ENCODE measurements around the gene SIX5.

The SIX5 gene

DNA sequence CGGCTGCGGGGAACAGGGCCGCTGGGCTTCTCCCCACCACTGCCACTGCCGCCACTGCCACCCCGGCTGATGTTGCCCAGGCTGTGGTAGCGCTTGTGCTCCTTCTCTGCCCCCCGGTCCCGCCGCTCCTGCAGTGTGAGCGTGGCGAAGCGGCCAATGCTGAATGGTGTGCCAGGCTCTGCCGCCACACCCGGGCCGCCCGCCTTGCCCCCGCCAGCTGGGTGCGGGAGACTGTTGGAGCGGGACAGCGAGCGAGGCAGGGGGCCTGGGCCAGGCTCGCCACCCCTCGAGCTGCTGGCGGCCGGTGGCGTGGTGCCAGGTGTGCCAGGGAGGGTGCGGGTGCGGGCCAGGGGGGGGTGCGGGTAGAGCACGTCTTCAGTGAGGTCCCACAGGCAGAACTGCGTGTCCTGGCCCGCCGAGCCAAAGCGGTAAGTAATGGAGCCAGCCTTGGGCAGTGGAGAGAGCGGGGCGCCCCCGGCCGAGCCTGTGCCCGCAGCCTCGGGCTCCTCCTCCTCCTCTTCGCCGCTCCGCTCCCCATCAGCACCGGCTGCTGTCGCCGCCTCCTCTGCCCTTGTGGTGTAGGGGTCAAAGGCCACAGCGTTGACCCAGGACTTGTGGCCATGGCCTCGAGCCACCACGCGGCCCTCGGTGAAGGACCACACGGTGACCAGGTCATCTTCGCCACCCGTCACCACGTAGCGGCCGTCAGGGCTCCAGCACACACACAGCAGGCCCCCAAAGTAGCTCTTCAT is 16.9 kb upstream of the SIX5 start:
- DNase-seq (ENCODE audit: extremely low read depth, low read depth), result no peak
- no peak overlapping the region for H3K4me3 ChIP-seq (replicated peaks; ENCODE audit: low read depth, low read length)
- TF ChIP-seq, protein P1, sequence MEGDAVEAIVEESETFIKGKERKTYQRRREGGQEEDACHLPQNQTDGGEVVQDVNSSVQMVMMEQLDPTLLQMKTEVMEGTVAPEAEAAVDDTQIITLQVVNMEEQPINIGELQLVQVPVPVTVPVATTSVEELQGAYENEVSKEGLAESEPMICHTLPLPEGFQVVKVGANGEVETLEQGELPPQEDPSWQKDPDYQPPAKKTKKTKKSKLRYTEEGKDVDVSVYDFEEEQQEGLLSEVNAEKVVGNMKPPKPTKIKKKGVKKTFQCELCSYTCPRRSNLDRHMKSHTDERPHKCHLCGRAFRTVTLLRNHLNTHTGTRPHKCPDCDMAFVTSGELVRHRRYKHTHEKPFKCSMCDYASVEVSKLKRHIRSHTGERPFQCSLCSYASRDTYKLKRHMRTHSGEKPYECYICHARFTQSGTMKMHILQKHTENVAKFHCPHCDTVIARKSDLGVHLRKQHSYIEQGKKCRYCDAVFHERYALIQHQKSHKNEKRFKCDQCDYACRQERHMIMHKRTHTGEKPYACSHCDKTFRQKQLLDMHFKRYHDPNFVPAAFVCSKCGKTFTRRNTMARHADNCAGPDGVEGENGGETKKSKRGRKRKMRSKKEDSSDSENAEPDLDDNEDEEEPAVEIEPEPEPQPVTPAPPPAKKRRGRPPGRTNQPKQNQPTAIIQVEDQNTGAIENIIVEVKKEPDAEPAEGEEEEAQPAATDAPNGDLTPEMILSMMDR (IDR thresholded peaks at IDR 0.05; ENCODE audit: low read depth, low read length, missing control alignments), result no peak

DNA sequence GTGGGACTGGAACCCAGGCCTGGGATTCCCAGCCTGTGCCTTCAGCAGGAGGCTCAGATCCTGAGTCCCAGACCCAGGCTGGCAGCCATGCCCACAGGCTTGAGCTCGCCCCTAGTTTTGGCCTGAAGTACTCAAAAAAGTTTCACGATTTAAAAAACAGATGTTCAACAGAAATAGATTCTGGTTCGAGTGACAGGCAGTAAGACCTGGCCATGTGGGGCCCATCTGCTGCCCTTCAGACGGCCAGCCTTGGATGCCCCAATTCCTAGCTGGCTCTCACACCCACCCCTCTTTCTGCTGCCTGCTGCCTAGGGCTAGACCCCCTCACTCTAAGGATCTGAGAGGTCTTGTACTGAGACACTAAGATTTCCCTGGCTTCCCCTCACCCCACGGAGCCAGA is 16.0 kb upstream of the SIX5 start:
- no peak overlapping the region for H3K4me3 ChIP-seq (replicated peaks; ENCODE audit: low read depth, low read length)
- DNase-seq (ENCODE audit: extremely low read depth, low read depth), result no peak
- TF ChIP-seq, protein P1 (IDR thresholded peaks at IDR 0.05; ENCODE audit: low read depth, low read length, missing control alignments), result no peak

DNA sequence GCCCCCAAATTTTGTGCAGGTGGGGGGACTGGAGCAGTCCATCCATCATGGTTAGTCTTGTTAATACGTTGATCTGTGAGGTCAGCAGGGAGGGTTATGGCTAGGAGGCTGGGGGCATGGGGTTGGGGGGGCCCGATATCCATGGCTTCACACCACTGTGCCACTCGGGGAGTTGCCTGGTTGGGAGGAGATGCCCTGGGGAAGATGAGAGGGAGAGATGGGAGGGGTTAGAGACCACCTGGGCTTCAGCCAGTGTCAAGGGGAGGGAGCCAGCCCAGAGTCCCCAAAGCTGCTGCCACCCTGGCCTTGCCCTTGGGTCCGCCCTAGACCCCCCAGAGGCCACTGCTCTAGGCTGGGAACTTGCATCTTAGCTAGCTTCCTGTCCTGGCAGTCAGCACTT is 15.0 kb upstream of the SIX5 start:
- no peak overlapping the region for H3K4me3 ChIP-seq (replicated peaks; ENCODE audit: low read depth, low read length)
- no peak for DNase-seq (ENCODE audit: extremely low read depth, low read depth)
- TF ChIP-seq, protein P1 (IDR thresholded peaks at IDR 0.05; ENCODE audit: low read depth, low read length, missing control alignments), result no peak

DNA sequence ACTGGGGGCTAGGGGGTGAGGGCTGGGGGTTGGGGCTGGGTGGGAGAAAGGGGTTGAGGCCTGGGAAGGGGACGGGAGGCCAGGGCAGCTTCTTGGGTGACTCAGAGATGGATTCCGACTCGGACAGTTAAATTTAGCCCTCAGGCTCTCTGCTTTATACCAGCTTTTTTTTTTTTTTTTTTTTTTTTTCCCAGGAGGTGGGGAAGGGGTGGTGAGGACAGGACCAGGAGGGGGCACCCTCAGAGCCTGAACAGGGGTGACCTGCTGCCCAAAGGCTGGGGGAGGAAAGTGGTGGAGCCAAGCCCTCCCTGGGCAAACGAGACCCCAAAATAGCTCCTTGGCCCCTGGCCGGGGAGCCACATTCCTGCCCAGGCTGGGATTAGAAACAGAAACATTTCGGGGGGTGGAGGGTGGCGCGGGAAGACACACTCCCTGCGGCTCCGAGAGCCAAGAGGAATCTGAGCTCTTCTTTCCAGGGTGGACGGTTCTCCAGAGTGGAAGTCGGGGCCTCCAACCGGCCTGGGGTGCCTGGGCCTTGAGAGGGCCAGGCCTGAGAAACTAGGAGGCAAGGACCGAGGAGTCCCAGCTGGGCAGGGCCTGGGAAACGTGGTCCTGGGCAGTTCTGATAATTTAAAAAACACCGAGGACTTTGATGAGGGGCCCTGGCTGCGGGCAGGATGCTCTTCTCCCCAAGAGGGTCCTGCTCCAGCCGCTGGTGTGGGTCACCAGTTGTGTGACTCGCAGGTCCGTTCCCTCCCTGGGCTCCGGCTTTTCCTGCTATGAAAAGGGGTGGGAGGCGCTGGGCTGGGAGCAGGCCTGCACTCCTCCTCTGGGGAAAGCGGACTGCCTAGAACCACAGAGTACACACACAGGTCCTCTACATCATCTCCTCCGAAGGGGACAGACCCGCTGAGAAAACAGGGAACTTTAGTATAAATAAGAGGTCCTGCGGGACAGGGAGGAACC is 14.1 kb upstream of the SIX5 start:
- TF ChIP-seq, protein P1 (IDR thresholded peaks at IDR 0.05; ENCODE audit: low read depth, low read length, missing control alignments), result no peak
- H3K4me3 ChIP-seq (replicated peaks; ENCODE audit: low read depth, low read length), result no peak overlapping the region; the same call in 1 of the 2 replicates
- no peak for DNase-seq (ENCODE audit: extremely low read depth, low read depth)

DNA sequence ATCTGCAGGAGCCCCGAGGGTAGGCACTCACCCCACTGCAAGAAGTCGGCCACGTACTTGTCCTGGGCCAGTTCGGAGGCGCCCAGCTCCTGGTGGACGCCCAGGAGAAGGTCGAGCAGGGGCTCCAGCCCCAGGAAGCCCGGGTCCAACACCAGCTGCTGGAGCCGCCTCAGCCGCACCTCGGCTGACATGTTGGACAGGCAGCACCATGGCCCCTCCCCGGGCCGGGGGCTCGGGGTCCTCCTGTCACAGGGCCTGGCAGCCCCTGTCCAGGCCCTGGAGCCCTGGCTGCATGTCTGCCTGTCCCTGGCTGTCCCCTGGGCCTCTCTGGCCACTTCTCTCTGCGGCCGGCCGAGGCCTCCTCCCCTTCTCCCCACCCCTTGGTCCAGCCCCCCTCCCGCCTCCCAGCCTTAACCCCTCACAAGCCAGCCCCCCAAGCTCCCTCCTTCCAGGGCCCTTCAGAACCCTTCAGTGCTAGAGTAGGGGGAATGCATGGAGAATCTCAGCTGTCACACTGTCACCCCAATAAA is 13.2 kb upstream of the SIX5 start, which contains the start of gene DMPK:
Gene DMPK (minus strand): TSS at position 329 of the 530 bp plus-strand sequence. CDS start 138 bp downstream, at position 191.
- TF ChIP-seq, protein P1 (IDR thresholded peaks at IDR 0.05; ENCODE audit: low read depth, low read length, missing control alignments), result no peak
- peak within 1 kb of the TSS; percentile 25 for H3K4me3 ChIP-seq (replicated peaks; ENCODE audit: low read depth, low read length)
- DNase-seq (ENCODE audit: extremely low read depth, low read depth), result no peak

DNA sequence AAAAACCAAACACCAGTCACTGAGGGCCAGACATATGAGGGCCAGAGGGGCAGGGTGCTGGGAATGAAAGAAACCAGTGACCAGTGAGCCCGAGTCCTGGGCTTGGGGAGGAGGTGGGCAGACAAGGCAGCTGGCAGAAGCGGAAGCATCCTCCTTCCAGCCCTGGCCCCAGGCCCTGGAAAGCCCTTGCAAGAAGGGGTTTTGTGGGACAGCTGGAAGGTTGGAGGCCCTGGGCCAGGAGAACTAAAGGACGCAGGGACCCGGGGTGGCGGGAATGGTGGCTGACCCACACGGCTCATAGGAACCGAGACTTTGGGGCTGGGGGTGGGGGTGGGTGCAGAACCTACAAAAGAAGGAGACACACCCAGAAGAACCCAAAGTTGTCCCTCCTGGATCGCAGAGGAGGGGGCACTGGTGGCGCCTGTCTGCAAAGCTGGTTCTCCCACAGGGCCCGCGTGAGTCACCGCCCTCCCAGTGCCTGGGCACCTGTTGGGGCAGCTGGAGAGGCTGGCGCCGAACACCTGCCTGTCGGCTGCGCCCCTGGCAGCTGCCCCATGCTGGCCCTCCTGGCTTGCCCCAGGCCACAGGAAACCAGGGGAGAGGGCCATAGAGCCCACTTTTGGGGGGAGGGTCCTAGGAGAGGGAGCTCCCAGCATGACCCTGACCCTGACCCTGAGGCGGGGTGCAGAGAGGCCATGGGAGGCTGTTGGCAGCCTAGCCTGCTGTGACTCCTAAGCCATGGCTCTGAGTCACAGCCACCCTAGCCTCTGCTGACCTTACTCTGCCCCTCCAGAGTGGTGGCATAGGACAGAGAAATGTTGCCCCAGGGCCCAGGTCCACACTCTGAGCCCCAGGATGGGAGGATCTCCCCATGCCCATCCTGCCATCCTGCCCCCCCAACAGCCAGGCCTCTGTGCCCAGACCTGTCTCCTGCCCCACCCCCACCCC is 12.4 kb upstream of the SIX5 start:
- H3K4me3 ChIP-seq (replicated peaks; ENCODE audit: low read depth, low read length), result peak overlapping the region; percentile 25
- no peak for DNase-seq (ENCODE audit: extremely low read depth, low read depth)
- TF ChIP-seq, protein P1 (IDR thresholded peaks at IDR 0.05; ENCODE audit: low read depth, low read length, missing control alignments), result no peak
